ENCODE results near the gene TMEFF2. TPM values are rescaled to one million over a fixed set of nuclear protein-coding genes. Genes with fewer than 3 reads are reported as not detected.

TMEFF2 gene
- polyA plus RNA-seq, 1 donor = 2.3 TPM

GRCh38 chr2:191952515-191953270, 242.0 kb downstream of the TMEFF2 start:
- WGBS (ENCODE audit: insufficient coverage, low lambda C conversion rate) = 96% methylated on average over 4 of the region's 8 CpGs
- no peaks in the 10 kb centered on the region for H3K4me1 ChIP-seq (ENCODE audit: control insufficient read depth, insufficient read depth, low read length)
- no peak overlapping the region for H3K27ac ChIP-seq (ENCODE audit: low read length)
- H3K9me3 ChIP-seq (ENCODE audit: control insufficient read depth, low read depth, low read length) = no peaks in the 10 kb centered on the region
- H3K4me3 ChIP-seq (ENCODE audit: low read length) = no peak overlapping the region
- H3K27me3 ChIP-seq (ENCODE audit: control insufficient read depth, insufficient read depth, low read length) = no peaks in the 10 kb centered on the region
- no peaks in the 10 kb centered on the region for H3K36me3 ChIP-seq (ENCODE audit: control insufficient read depth, insufficient read depth, low read length)
- DNase-seq = no peak

GRCh38 chr2:191951832-191952231, 242.9 kb downstream of the TMEFF2 start:
- H3K9me3 ChIP-seq (ENCODE audit: control insufficient read depth, low read depth, low read length) = no peaks in the 10 kb centered on the region
- H3K36me3 ChIP-seq (ENCODE audit: control insufficient read depth, insufficient read depth, low read length) = no peaks in the 10 kb centered on the region
- DNase-seq = no peak
- no peak overlapping the region for H3K27ac ChIP-seq (ENCODE audit: low read length)
- H3K4me1 ChIP-seq (ENCODE audit: control insufficient read depth, insufficient read depth, low read length) = no peaks in the 10 kb centered on the region
- no CpG with 5 or more reads among the region's 1 CpG for WGBS (ENCODE audit: insufficient coverage, low lambda C conversion rate)
- H3K4me3 ChIP-seq (ENCODE audit: low read length) = no peak overlapping the region
- H3K27me3 ChIP-seq (ENCODE audit: control insufficient read depth, insufficient read depth, low read length) = no peaks in the 10 kb centered on the region

DNA sequence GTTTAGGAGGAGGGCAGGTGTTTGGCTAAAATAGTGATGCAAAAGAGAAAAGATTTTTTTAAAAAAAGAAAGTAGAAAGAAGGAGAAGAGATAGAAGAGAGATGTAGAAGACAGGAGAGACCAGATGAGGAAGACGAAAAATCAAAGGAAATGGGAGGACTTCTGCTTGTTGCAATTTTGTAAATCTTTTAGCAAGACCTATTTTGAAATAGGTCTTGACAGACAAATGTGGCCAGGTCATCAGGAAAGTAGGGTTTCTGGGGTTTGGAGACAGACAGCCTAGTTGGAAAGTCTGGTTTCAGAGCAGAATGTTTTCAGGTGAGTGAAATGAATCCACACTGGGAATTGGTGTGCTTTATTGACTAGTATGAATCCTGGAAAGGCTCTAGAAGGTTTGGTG, 243.4 kb downstream of the TMEFF2 start:
- H3K36me3 ChIP-seq (ENCODE audit: control insufficient read depth, insufficient read depth, low read length) = no peaks in the 10 kb centered on the region
- H3K27ac ChIP-seq (ENCODE audit: low read length) = no peak overlapping the region
- 92% methylated on average over 1 of the region's 1 CpG for WGBS (ENCODE audit: insufficient coverage, low lambda C conversion rate)
- no peaks in the 10 kb centered on the region for H3K4me1 ChIP-seq (ENCODE audit: control insufficient read depth, insufficient read depth, low read length)
- no peak overlapping the region for H3K4me3 ChIP-seq (ENCODE audit: low read length)
- no peak for DNase-seq
- H3K9me3 ChIP-seq (ENCODE audit: control insufficient read depth, low read depth, low read length) = no peaks in the 10 kb centered on the region
- no peaks in the 10 kb centered on the region for H3K27me3 ChIP-seq (ENCODE audit: control insufficient read depth, insufficient read depth, low read length)

DNA sequence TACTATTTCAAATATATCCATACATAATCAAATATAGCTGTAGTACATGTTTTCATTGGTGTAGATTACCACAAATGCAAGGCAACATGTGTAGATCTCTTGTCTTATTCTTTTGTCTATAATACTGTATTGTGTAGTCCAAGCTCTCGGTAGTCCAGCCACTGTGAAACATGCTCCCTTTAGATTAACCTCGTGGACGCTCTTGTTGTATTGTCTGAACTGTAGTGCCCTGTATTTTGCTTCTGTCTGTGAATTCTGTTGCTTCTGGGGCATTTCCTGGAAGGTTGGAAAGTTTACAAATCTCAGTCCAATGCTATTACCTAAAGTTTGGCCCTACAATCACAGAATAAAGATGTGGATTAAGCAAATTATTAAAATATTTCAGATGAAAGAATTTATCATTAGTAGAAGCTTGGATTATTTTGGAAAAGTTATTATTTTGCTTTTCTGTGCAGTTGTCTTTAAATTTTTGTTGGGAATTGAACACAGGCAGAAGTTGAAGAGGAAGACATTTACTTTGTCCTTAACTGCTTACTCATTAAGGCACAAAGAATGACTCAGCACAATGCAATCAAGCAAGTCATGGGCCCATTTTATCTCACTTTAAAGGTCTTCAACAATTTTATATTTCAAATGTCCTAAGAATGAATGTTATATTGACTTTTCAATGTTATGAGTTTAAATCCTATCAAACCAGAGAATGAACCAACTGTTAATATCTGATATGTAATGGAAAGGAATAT, 244.4 kb downstream of the TMEFF2 start:
- no peak for DNase-seq
- 100% methylated on average over 2 of the region's 3 CpGs for WGBS (ENCODE audit: insufficient coverage, low lambda C conversion rate)
- no peak overlapping the region for H3K4me3 ChIP-seq (ENCODE audit: low read length)
- no peaks in the 10 kb centered on the region for H3K36me3 ChIP-seq (ENCODE audit: control insufficient read depth, insufficient read depth, low read length)
- H3K27ac ChIP-seq (ENCODE audit: low read length) = no peak overlapping the region
- no peaks in the 10 kb centered on the region for H3K27me3 ChIP-seq (ENCODE audit: control insufficient read depth, insufficient read depth, low read length)
- no peaks in the 10 kb centered on the region for H3K4me1 ChIP-seq (ENCODE audit: control insufficient read depth, insufficient read depth, low read length)
- H3K9me3 ChIP-seq (ENCODE audit: control insufficient read depth, low read depth, low read length) = no peaks in the 10 kb centered on the region

GRCh38 chr2:191947235-191947634, 247.5 kb downstream of the TMEFF2 start:
- no peaks in the 10 kb centered on the region for H3K36me3 ChIP-seq (ENCODE audit: control insufficient read depth, insufficient read depth, low read length)
- no peaks in the 10 kb centered on the region for H3K4me1 ChIP-seq (ENCODE audit: control insufficient read depth, insufficient read depth, low read length)
- no CpG with 5 or more reads among the region's 6 CpGs for WGBS (ENCODE audit: insufficient coverage, low lambda C conversion rate)
- H3K9me3 ChIP-seq (ENCODE audit: control insufficient read depth, low read depth, low read length) = no peaks in the 10 kb centered on the region
- H3K4me3 ChIP-seq (ENCODE audit: low read length) = no peak overlapping the region
- no peaks in the 10 kb centered on the region for H3K27me3 ChIP-seq (ENCODE audit: control insufficient read depth, insufficient read depth, low read length)
- H3K27ac ChIP-seq (ENCODE audit: low read length) = no peak overlapping the region
- no peak for DNase-seq

DNA sequence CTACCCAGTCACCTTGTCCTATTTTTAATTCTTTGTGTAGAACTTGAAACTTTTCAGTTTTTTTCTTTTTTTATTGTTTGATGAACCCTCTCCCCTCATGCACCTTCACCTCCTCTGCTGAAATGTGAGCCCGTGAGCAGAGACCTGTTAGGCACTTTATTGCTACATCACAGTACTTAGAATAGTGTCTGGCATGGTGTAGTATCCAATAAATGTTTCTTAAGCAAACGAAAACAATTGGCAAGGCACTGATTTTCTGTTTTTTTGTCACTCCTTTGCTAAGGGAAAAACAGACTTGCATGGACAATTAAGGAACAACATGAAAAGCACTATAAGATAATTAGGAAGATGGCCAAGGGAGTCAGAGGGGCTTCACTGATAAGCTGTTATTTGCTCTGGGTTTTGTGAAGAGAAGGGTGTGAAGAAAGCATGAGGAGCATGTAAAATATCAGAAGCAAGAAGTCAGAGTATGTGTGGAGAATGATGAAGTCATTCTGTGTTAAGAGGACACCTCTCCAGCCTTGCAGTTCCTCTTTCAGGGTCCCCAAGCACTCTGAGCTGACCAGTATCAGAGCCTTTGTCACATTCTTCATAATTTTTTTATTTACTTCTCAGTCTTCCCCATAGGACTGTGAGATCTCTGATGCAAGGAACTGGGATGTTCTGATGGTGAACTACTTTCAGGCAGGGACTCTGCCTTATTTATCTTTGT, 248.1 kb downstream of the TMEFF2 start:
- Histone ChIP-seq H3K36me3 (ENCODE audit: control insufficient read depth, insufficient read depth, low read length) (no peaks in the 10 kb centered on the region), H3K27ac (ENCODE audit: low read length) (no peak overlapping the region), H3K27me3 (ENCODE audit: control insufficient read depth, insufficient read depth, low read length) (no peaks in the 10 kb centered on the region), H3K4me1 (ENCODE audit: control insufficient read depth, insufficient read depth, low read length) (no peaks in the 10 kb centered on the region), H3K4me3 (ENCODE audit: low read length) (no peak overlapping the region), H3K9me3 (ENCODE audit: control insufficient read depth, low read depth, low read length) (no peaks in the 10 kb centered on the region)
- DNase-seq = no peak
- WGBS (ENCODE audit: insufficient coverage, low lambda C conversion rate) = 83% methylated on average over 1 of the region's 2 CpGs

DNA sequence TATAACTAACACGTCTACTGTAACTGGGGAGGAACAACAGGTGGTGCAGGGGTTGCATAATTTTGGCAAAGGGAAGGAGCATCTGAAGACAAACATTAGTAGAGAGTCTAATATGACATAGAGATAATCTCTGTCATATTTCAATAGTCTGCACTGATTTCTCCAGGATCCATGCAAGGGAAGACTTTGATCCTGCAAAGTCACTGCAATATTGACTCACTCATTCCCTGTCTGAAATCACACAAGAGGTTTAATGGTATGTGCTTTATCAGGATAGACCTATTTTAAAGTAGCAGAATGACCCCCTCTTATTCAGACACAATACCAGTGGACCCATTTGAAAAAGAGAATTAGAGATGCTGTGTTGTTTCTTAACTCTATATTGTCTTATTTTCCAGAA, 249.1 kb downstream of the TMEFF2 start:
- DNase-seq = peak in 1 of 2 donors; percentile 9
- H3K27ac ChIP-seq (ENCODE audit: low read length) = no peak overlapping the region
- H3K27me3 ChIP-seq (ENCODE audit: control insufficient read depth, insufficient read depth, low read length) = no peaks in the 10 kb centered on the region
- no peaks in the 10 kb centered on the region for H3K4me1 ChIP-seq (ENCODE audit: control insufficient read depth, insufficient read depth, low read length)
- no CpG with 5 or more reads among the region's 1 CpG for WGBS (ENCODE audit: insufficient coverage, low lambda C conversion rate)
- no peak overlapping the region for H3K4me3 ChIP-seq (ENCODE audit: low read length)
- no peaks in the 10 kb centered on the region for H3K36me3 ChIP-seq (ENCODE audit: control insufficient read depth, insufficient read depth, low read length)
- no peaks in the 10 kb centered on the region for H3K9me3 ChIP-seq (ENCODE audit: control insufficient read depth, low read depth, low read length)

- H3K36me3 ChIP-seq (ENCODE audit: control insufficient read depth, insufficient read depth, low read length) = no peaks in the 10 kb centered on the region
- no peak overlapping the region for H3K4me3 ChIP-seq (ENCODE audit: low read length)
- H3K27ac ChIP-seq (ENCODE audit: low read length) = no peak overlapping the region
- H3K9me3 ChIP-seq (ENCODE audit: control insufficient read depth, low read depth, low read length) = no peaks in the 10 kb centered on the region
- no peaks in the 10 kb centered on the region for H3K4me1 ChIP-seq (ENCODE audit: control insufficient read depth, insufficient read depth, low read length)
- WGBS (ENCODE audit: insufficient coverage, low lambda C conversion rate) = no CpG with 5 or more reads among the region's 2 CpGs
- no peak for DNase-seq
- no peaks in the 10 kb centered on the region for H3K27me3 ChIP-seq (ENCODE audit: control insufficient read depth, insufficient read depth, low read length)
Observed at GRCh38 chr2:191942739-191943103, 252.0 kb downstream of the TMEFF2 start.

- Histone ChIP-seq H3K27ac (ENCODE audit: low read length) (no peak overlapping the region), H3K4me1 (ENCODE audit: control insufficient read depth, insufficient read depth, low read length) (no peaks in the 10 kb centered on the region), H3K27me3 (ENCODE audit: control insufficient read depth, insufficient read depth, low read length) (no peaks in the 10 kb centered on the region), H3K9me3 (ENCODE audit: control insufficient read depth, low read depth, low read length) (no peaks in the 10 kb centered on the region), H3K4me3 (ENCODE audit: low read length) (no peak overlapping the region), H3K36me3 (ENCODE audit: control insufficient read depth, insufficient read depth, low read length) (no peaks in the 10 kb centered on the region)
- DNase-seq = no peak
- 67% methylated on average over 1 of the region's 3 CpGs for WGBS (ENCODE audit: insufficient coverage, low lambda C conversion rate)
Observed at GRCh38 chr2:191942090-191942738, 252.5 kb downstream of the TMEFF2 start.

GRCh38 chr2:191941376-191941929, 253.3 kb downstream of the TMEFF2 start:
- Histone ChIP-seq H3K27ac (ENCODE audit: low read length) (no peak overlapping the region), H3K4me3 (ENCODE audit: low read length) (no peak overlapping the region), H3K36me3 (ENCODE audit: control insufficient read depth, insufficient read depth, low read length) (no peaks in the 10 kb centered on the region), H3K27me3 (ENCODE audit: control insufficient read depth, insufficient read depth, low read length) (no peaks in the 10 kb centered on the region), H3K4me1 (ENCODE audit: control insufficient read depth, insufficient read depth, low read length) (no peaks in the 10 kb centered on the region), H3K9me3 (ENCODE audit: control insufficient read depth, low read depth, low read length) (no peaks in the 10 kb centered on the region)
- no peak for DNase-seq
- WGBS (ENCODE audit: insufficient coverage, low lambda C conversion rate) = no CpG with 5 or more reads among the region's 3 CpGs
